Fibroblast of the aortic adventitia (primary cell): ENCODE measurements around the gene UGT3A2. TPM values are rescaled to one million over a fixed set of nuclear protein-coding genes. Genes with fewer than 3 reads are reported as not detected.

Experiments
- DNase-seq: peaks from one replicate; pipeline ENCODE4 v3.0.0-alpha.2; 2010; ENCODE audit warnings: low read depth
- H3K4me3 ChIP-seq: 2 replicates; pipeline ENCODE4 v1.5.1; 2011; ENCODE audit warnings: low read depth, mild to moderate bottlenecking, control low read depth, low read length, moderate library complexity
- small RNA-seq: library from RNA; depleted of rRNA; stranded (forward); fragments of <200 nt; gene quantifications from one replicate; pipeline ENCODE3, GENCODE V24; 2012
- total RNA-seq: library from RNA; depleted of rRNA; stranded (reverse); fragments of >200 nt; gene quantifications from 2 replicates; pipeline ENCODE4 v1.2.3, GENCODE V29; 2012; ENCODE audit warnings: low replicate concordance
- TF ChIP-seq, protein P1 (sequence below): IDR thresholded peaks from 2 replicates; pipeline ENCODE4 v1.5.1; 2011; ENCODE audit warnings: mild to moderate bottlenecking, low read length, control low read depth, inconsistent platforms; ENCODE audit not compliant: insufficient read depth

The UGT3A2 gene
- total RNA-seq, 1 donor = not detected

DNA sequence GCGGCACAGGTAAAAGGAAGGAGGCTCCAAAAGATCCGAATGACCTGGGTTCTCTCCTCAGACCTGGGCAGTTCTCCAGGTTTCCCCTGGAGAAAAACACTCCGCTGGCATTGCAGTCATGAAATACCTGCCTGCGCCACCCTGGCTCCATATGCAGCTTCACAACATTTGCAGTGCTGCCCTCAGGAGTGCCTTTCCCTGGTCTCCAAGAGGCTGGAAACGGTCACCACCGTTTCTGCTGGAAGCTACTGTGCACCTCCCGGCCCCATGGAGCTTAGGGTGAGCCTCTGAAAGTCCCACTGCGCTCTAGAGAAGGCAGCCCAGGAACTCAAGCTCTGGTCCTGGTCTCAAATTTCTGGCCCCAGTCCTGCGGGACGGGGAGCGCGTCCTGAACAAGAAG, 76.2 kb downstream of the UGT3A2 start:
- TF ChIP-seq, protein P1, sequence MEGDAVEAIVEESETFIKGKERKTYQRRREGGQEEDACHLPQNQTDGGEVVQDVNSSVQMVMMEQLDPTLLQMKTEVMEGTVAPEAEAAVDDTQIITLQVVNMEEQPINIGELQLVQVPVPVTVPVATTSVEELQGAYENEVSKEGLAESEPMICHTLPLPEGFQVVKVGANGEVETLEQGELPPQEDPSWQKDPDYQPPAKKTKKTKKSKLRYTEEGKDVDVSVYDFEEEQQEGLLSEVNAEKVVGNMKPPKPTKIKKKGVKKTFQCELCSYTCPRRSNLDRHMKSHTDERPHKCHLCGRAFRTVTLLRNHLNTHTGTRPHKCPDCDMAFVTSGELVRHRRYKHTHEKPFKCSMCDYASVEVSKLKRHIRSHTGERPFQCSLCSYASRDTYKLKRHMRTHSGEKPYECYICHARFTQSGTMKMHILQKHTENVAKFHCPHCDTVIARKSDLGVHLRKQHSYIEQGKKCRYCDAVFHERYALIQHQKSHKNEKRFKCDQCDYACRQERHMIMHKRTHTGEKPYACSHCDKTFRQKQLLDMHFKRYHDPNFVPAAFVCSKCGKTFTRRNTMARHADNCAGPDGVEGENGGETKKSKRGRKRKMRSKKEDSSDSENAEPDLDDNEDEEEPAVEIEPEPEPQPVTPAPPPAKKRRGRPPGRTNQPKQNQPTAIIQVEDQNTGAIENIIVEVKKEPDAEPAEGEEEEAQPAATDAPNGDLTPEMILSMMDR = no peak
- no peak overlapping the region for H3K4me3 ChIP-seq
- no peak for DNase-seq

DNA sequence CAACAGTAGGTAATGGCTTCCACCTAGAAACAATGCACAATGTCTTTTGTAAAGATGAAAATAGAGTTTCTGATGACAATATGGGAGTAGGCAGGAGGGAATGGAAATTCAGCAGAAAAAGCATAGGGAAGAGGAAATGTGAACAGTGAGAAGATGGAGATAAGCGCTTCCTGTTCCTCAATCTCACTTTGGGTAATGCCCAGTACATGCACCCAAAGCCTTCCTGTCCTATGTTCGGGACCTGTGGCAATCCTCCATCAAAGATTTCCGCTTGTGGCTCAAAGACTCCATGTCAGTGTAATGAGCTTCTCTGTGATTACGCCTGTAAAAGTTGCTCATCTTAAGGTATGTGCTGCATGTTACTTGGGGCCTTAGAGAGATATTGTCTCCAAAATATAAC, 78.2 kb downstream of the UGT3A2 start:
- TF ChIP-seq, protein P1 = no peak
- H3K4me3 ChIP-seq = no peak overlapping the region
- DNase-seq = no peak

DNA sequence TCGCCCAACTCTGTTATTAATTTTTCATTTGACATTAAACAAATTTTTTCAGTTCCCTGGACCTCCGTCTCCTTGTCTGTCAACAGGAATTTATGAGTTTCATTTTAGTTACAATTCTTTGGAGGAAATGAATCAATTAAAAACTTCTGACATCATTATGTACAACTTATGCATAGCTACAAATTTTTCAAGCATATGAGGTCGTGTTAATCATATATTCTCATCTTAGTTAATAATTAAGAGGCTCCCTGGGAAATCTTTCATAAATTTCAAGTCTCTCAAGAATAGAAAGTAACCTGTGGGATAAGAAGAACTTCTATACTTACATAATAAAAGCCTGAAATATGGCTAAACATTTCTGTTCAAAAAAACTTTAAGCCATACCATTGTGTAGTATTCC, 78.9 kb downstream of the UGT3A2 start:
- H3K4me3 ChIP-seq = no peak overlapping the region
- TF ChIP-seq, protein P1 = no peak
- no peak for DNase-seq

Small RNA genes within 50 kb of the gene (small RNA-seq; reads per million reads assigned to genes)
- gene AC016612.1 = not detected

Other genes starting within 250 kb of the UGT3A2 start
- 0.90 TPM in 1 of 2 replicates, not detected in the other for gene IL7R, start 210.0 kb downstream of the UGT3A2 start, total RNA-seq
- not detected in 2 replicates for gene CAPSL, start 128.3 kb downstream of the UGT3A2 start, total RNA-seq
- gene UGT3A1, start 75.5 kb downstream of the UGT3A2 start, total RNA-seq = not detected in 2 replicates
- gene LMBRD2, start 85.0 kb upstream of the UGT3A2 start, total RNA-seq = 17.6 and 22.1 TPM in 2 replicates
- gene SKP2, start 85.2 kb upstream of the UGT3A2 start, total RNA-seq = 31.5 and 36.3 TPM in 2 replicates
- 29.7 and 109 TPM in 2 replicates for gene NADK2, start 175.0 kb upstream of the UGT3A2 start, total RNA-seq
- gene RANBP3L, start 235.0 kb upstream of the UGT3A2 start, total RNA-seq = 0.27 TPM in 1 of 2 replicates, not detected in the other